ENCODE data around the gene HOXA3. TPM values are rescaled to one million over a fixed set of nuclear protein-coding genes. Genes with fewer than 3 reads are reported as not detected.

HOXA3 gene
- total and polyA plus RNA-seq, 2 of the 8 experiments (the other 6 are each of a cell fraction or from before 2014, with no cell fraction given) = not detected

GRCh38 chr7:27184337-27185012, 32.1 kb upstream of the HOXA3 start:
- no peak overlapping the region for H4K5ac ChIP-seq (ENCODE audit: insufficient read length, low read depth, low read length)
- POLR2A ChIA-PET (ENCODE audit: partially characterized antibody) = interaction anchor here (1.2 kb wide), 1 partner anchor 63 kb away, joined by 3 read pairs; no protein-coding TSS in a partner anchor
- H3K56ac ChIP-seq (replicated peaks; ENCODE audit: insufficient read length, low read depth, low read length) = no peak overlapping the region
- no peaks in the 10 kb centered on the region; a peak in 1 of 4 replicates for H3K9me3 ChIP-seq (ENCODE audit: insufficient read depth in 2 of 2, low read depth in 1 of 2, low read length in 1 of 2)
- H3K79me1 ChIP-seq (ENCODE audit: low read depth, low read length) = no peaks in the 10 kb centered on the region
- H3K23me2 ChIP-seq (ENCODE audit: low read depth, low read length) = no peaks in the 10 kb centered on the region
- H3K36me3 ChIP-seq (ENCODE audit: control insufficient read depth in 2 of 4, insufficient read depth in 4 of 4, low read length in 3 of 4) = peaks cover 0 to 5% (median 0%) of the 10 kb centered on the region in 4 experiments; a peak in 1 of 8 replicates
- no peak overlapping the region for H2AFZ ChIP-seq (ENCODE audit: low read length)
- no peak overlapping the region for H4K8ac ChIP-seq (ENCODE audit: extremely low read depth, insufficient read depth, low read length)
- no peaks in the 10 kb centered on the region for H3K79me2 ChIP-seq (ENCODE audit: control insufficient read depth in 1 of 2, insufficient read depth in 2 of 2, low read length in 2 of 2)
- H3K4me1 ChIP-seq (replicated peaks in 1 of 4; ENCODE audit: control insufficient read depth in 3 of 4, insufficient read depth in 4 of 4, low read length in 3 of 4) = peaks cover 0 to 27% (median 16%) of the 10 kb centered on the region in 4 experiments; a peak in 6 of 7 replicates
- H2BK120ac ChIP-seq (replicated peaks; ENCODE audit: low read depth, low read length) = no peak overlapping the region
- H2BK20ac ChIP-seq (ENCODE audit: low read length) = no peak overlapping the region
- H3K27ac ChIP-seq (ENCODE audit: low read depth, low read length) = no peak overlapping the region
- peak overlapping the region in 1 of 4 experiments; percentile 27; a peak in 2 of 8 replicates for H3K4me3 ChIP-seq (ENCODE audit: extremely low read depth in 1 of 4, insufficient read depth in 2 of 4, low read depth in 3 of 4, low read length in 4 of 4)
- H3K14ac ChIP-seq (ENCODE audit: insufficient read length) = no peak overlapping the region
- peak in 1 of 2 experiments; percentile 57 for DNase-seq (ENCODE audit: low read depth in 1 of 2, low spot score in 2 of 2)
- no peak overlapping the region for H3K9ac ChIP-seq (replicated peaks in 1 of 4; ENCODE audit: extremely low read depth in 1 of 4, low read depth in 3 of 4, low read length in 3 of 4)
- H3K4me2 ChIP-seq (ENCODE audit: insufficient read depth in 1 of 2, low read depth in 2 of 2, low read length in 2 of 2) = peak overlapping the region; percentile 33; a peak in 3 of 4 replicates
- no peak overlapping the region for H2BK5ac ChIP-seq (ENCODE audit: low read depth, low read length)
- H3K27me3 ChIP-seq (replicated peaks in 1 of 4; ENCODE audit: control insufficient read depth in 3 of 4, extremely low read depth in 1 of 4, insufficient read depth in 3 of 4, low read length in 3 of 4) = peaks cover 97 to 100% (median 99%) of the 10 kb centered on the region in 4 experiments
- 6% methylated on average over 67 of the region's 72 CpGs; no CpG with 5 or more reads in 1 of the 2 experiments for WGBS, 2 experiments (ENCODE audit: extremely low coverage in 1 of 2, insufficient coverage in 1 of 2, insufficient read length in 1 of 2, insufficient replicate concordance in 2 of 2, low coverage in 1 of 2, low lambda C conversion rate in 2 of 2, missing lambda C conversion rate in 1 of 2)
- H3K23ac ChIP-seq (ENCODE audit: insufficient read length) = no peak overlapping the region
- H2BK12ac ChIP-seq (ENCODE audit: low read depth, low read length) = no peak overlapping the region
- no peak overlapping the region for H2BK15ac ChIP-seq (ENCODE audit: low read length)
- peaks cover 40 to 51% of the 10 kb centered on the region in 2 experiments for H4K20me1 ChIP-seq (replicated peaks in 1 of 2; ENCODE audit: control insufficient read depth in 1 of 2, insufficient read depth in 2 of 2, low read length in 2 of 2)
- H3K18ac ChIP-seq (ENCODE audit: extremely low read depth, low read length) = no peak overlapping the region
- no peak overlapping the region for H4K91ac ChIP-seq (replicated peaks; ENCODE audit: insufficient read length, low read length)
- no peak for FAIRE-seq
- no peak overlapping the region for H2AK5ac ChIP-seq (ENCODE audit: low read depth, low read length)
- CTCF ChIA-PET (ENCODE audit: partially characterized antibody) = interaction anchor here (1.1 to 9.1 kb wide), 5 partner anchors 10 to 479 kb away, joined by 4 to 64 read pairs (median 6); partner anchors contain the start of genes HIBADH and HOXA10
- H3K4ac ChIP-seq (replicated peaks; ENCODE audit: insufficient read length, low read depth, low read length) = no peak overlapping the region
- TF ChIP-seq EZH2 (IDR thresholded peaks at IDR 0.05; ENCODE audit: low read depth, low read length, severe bottlenecking) (peak; percentile 85), SUZ12 (IDR thresholded peaks at IDR 0.05; ENCODE audit: low read length) (peak; percentile 75), SP1 (IDR thresholded peaks at IDR 0.05; ENCODE audit: low read depth, low read length) (no peak), CREB1 (IDR thresholded peaks at IDR 0.05) (peak; percentile 69), BRCA1 (IDR thresholded peaks at IDR 0.05; ENCODE audit: low read depth, low read length) (no peak), RNF2 (IDR thresholded peaks at IDR 0.05; ENCODE audit: borderline replicate concordance, low read depth, low read length, missing control alignments, poor library complexity, severe bottlenecking) (peak; percentile 84), TEAD4 (IDR thresholded peaks at IDR 0.05; ENCODE audit: low read depth, low read length) (no peak)
